ENCODE data around the gene ACTR3. TPM values are rescaled to one million over a fixed set of nuclear protein-coding genes. Genes with fewer than 3 reads are reported as not detected.

ACTR3 gene
- total and polyA plus RNA-seq, 8 donors = 10.3 to 112 (median 52.9) TPM

- H3K4me3 ChIP-seq = no peak overlapping the region
- no peak for TF ChIP-seq CTCF (IDR thresholded peaks at IDR 0.05)
- no peak overlapping the region for H3K27ac ChIP-seq
- H3K27me3 ChIP-seq = no peaks in the 10 kb centered on the region
- H3K36me3 ChIP-seq = no peaks in the 10 kb centered on the region
- intact Hi-C loops (cut with DNase I) = no loop called here
- DNase-seq (no peak), FAIRE-seq (no peak), ATAC-seq (no peak)
- no peaks in the 10 kb centered on the region for H3K9me3 ChIP-seq
- 88 to 92% methylated on average over 5 of the region's 5 CpGs for WGBS, 2 donors
- H3K4me1 ChIP-seq = peaks cover 0 to 7% (median 0%) of the 10 kb centered on the region in 3 donors
Measured at GRCh38 chr2:113964436-113964835, 74.5 kb downstream of the ACTR3 start.

- H3K27me3 ChIP-seq = no peaks in the 10 kb centered on the region
- no peak overlapping the region for H3K4me3 ChIP-seq
- TF ChIP-seq CTCF (IDR thresholded peaks at IDR 0.05) = no peak
- no peaks in the 10 kb centered on the region for H3K36me3 ChIP-seq
- no peak for ATAC-seq
- no peaks in the 10 kb centered on the region for H3K9me3 ChIP-seq
- DNase-seq = no peak
- no peak for FAIRE-seq
- peaks cover 0 to 7% (median 0%) of the 10 kb centered on the region in 3 donors for H3K4me1 ChIP-seq
- 80 to 81% methylated on average over 5 of the region's 5 CpGs for WGBS, 2 donors
- no peak overlapping the region for H3K27ac ChIP-seq
- intact Hi-C loops (cut with DNase I) = no loop called here
Measured at GRCh38 chr2:113965228-113965627, 75.3 kb downstream of the ACTR3 start.

GRCh38 chr2:113965644-113966043 is 75.8 kb downstream of the ACTR3 start:
- intact Hi-C loops (cut with DNase I) = no loop called here

GRCh38 chr2:113966171-113966570 is 76.3 kb downstream of the ACTR3 start:
- no peak for FAIRE-seq

More at GRCh38 chr2:113965644-113966043, 75.8 kb downstream of the ACTR3 start:
- Histone ChIP-seq H3K4me1 (peaks cover 0 to 7% (median 0%) of the 10 kb centered on the region in 3 donors), H3K27me3 (no peaks in the 10 kb centered on the region), H3K36me3 (no peaks in the 10 kb centered on the region), H3K9me3 (no peaks in the 10 kb centered on the region), H3K4me3 (no peak overlapping the region), H3K27ac (peak overlapping the region in 1 of 4 donors; percentile 51)
- TF ChIP-seq CTCF (IDR thresholded peaks at IDR 0.05) = peak in 1 of 4 donors; percentile 15
- DNase-seq (no peak), ATAC-seq (peak; percentile 51 to 72 (median 65)), FAIRE-seq (no peak)
- WGBS, 2 donors = 27% methylated on average over 1 of the region's 1 CpG

More at GRCh38 chr2:113966171-113966570, 76.3 kb downstream of the ACTR3 start:
- Histone ChIP-seq H3K4me3 (no peak overlapping the region), H3K36me3 (no peaks in the 10 kb centered on the region), H3K27ac (peak overlapping the region in 2 of 4 donors; percentile 48 to 51), H3K4me1 (peaks cover 0 to 7% (median 0%) of the 10 kb centered on the region in 3 donors), H3K27me3 (no peaks in the 10 kb centered on the region), H3K9me3 (no peaks in the 10 kb centered on the region)
- WGBS, 2 donors = 71 to 73% methylated on average over 5 of the region's 5 CpGs
- DNase-seq = no peak
- ATAC-seq = no peak
- no peak for TF ChIP-seq CTCF (IDR thresholded peaks at IDR 0.05)
- intact Hi-C loops (cut with DNase I) = no loop called here

All from pancreas (tissue), 10 donors.